Breast epithelium (tissue), 4 donors: Measurements from ENCODE around the gene GIMAP6. TPM values are rescaled to one million over a fixed set of nuclear protein-coding genes. Genes with fewer than 3 reads are reported as not detected.
"Not testable (repeated sequence)": the region's sequence is repeated elsewhere in the genome, so short reads cannot be mapped to it uniquely, and the experiment has no call there.

Experiments used
- DNase-seq, 2 donors: peaks; one replicate each; pipeline ENCODE4 v3.0.0-alpha.2; 2019; ENCODE audit warnings: low spot score in 2 of 2
- H3K27ac ChIP-seq, 2 donors: fragments of 200-600 bp; sonication (generic) in 1 of 2; one replicate each; pipeline ENCODE4 v1.5.1; 2016 to 2019; ENCODE audit warnings: mild to moderate bottlenecking in 1 of 2
- H3K27me3 ChIP-seq, 2 donors: fragments of 200-600 bp; sonication (generic) in 1 of 2; one replicate each; pipeline versions ENCODE4 v1.5.1 to v1.6.0; 2017 to 2019; ENCODE audit warnings: control low read depth in 1 of 2, mild to moderate bottlenecking in 1 of 2
- H3K36me3 ChIP-seq: fragments of 200-600 bp; one replicate; pipeline ENCODE4 v1.5.1; 2019
- H3K4me1 ChIP-seq, 2 donors: fragments of 200-600 bp; sonication (generic); one replicate each; pipeline ENCODE4 v1.5.1; 2016 to 2019; ENCODE audit warnings: control low read depth in 1 of 2
- H3K4me3 ChIP-seq, 3 donors: fragments of 200-600 bp; sonication (generic); 1 replicate in 2 of 3; 2 replicates in 1 of 3; pipeline ENCODE4 v1.5.1; 2016 to 2019; ENCODE audit warnings: mild to moderate bottlenecking in 3 of 3, moderate library complexity in 2 of 3
- H3K9me3 ChIP-seq, 2 donors: fragments of 200-600 bp; sonication (generic) in 1 of 2; one replicate each; pipeline ENCODE4 v1.5.1; 2016 to 2019; ENCODE audit warnings: control low read depth in 1 of 2
- CTCF ChIP-seq, 3 donors: fragments of 450-650 bp; IDR thresholded peaks; one replicate each; pipeline ENCODE4 v1.5.1; 2016 to 2017; ENCODE audit warnings: antibody characterized with exemption in 3 of 3, mild to moderate bottlenecking in 3 of 3, moderate library complexity in 3 of 3
- POLR2A ChIP-seq: fragments of 450-650 bp; IDR thresholded peaks from one replicate; pipeline ENCODE4 v1.6.1; 2016; ENCODE audit warnings: antibody characterized with exemption, mild to moderate bottlenecking, moderate library complexity
- POLR2AphosphoS5 ChIP-seq, 3 donors: sonication (generic); formaldehyde crosslinking; IDR thresholded peaks; one replicate each; pipeline ENCODE4 v1.6.1; 2017; ENCODE audit warnings: antibody characterized with exemption in 3 of 3
- intact Hi-C: fragments of 100-400 bp; cut with DNase I; formaldehyde crosslinking; loops from one replicate; pipeline ENCODE4 v1.15.1; 2023; ENCODE audit warnings: low total_unique reads
- total RNA-seq, 3 donors: library from RNA; depleted of rRNA; stranded (reverse); fragments of >200 nt; gene quantifications; one replicate each; pipeline ENCODE4 v1.1.0, GENCODE V29; 2016

GIMAP6 gene
- total RNA-seq, 3 donors from 2014 or later: 13.3 to 35.2 (median 28.2) TPM

GRCh38 chr7:150663802-150664494, 31.8 kb upstream of the GIMAP6 start:
- intact Hi-C loops: no loop called here
- no peak for DNase-seq
- Histone ChIP-seq H3K36me3 (no peaks in the 10 kb centered on the region), H3K27ac (peak overlapping the region in 1 of 2 donors; percentile 7), H3K9me3 (peaks cover 0 to 7% of the 10 kb centered on the region in 2 donors), H3K27me3 (no peaks in the 10 kb centered on the region), H3K4me1 (no peaks in the 10 kb centered on the region), H3K4me3 (no peak overlapping the region)
- TF ChIP-seq CTCF (IDR thresholded peaks at IDR 0.05) (no peak), POLR2AphosphoS5 (IDR thresholded peaks at IDR 0.05) (no peak), POLR2A (no peak)

GRCh38 chr7:150662821-150663220, 30.6 kb upstream of the GIMAP6 start:
- H3K4me1 ChIP-seq, H3K9me3 ChIP-seq, intact Hi-C loops, H3K27me3 ChIP-seq, H3K36me3 ChIP-seq, H3K27ac ChIP-seq, DNase-seq, H3K4me3 ChIP-seq: not testable (repeated sequence)

- Histone ChIP-seq H3K9me3 (peaks cover 6 to 11% of the 10 kb centered on the region in 2 donors), H3K36me3 (no peaks in the 10 kb centered on the region), H3K4me1 (no peaks in the 10 kb centered on the region), H3K27me3 (no peaks in the 10 kb centered on the region), H3K4me3 (no peak overlapping the region), H3K27ac (no peak overlapping the region)
- no peak for DNase-seq
- TF ChIP-seq POLR2A: no peak
- TF ChIP-seq CTCF (IDR thresholded peaks at IDR 0.05): no peak
- TF ChIP-seq POLR2AphosphoS5 (IDR thresholded peaks at IDR 0.05): no peak
- intact Hi-C loops: no loop called here
Observed at GRCh38 chr7:150660939-150661613, 28.9 kb upstream of the GIMAP6 start.

- H3K27me3 ChIP-seq: no peaks in the 10 kb centered on the region
- intact Hi-C loops: no loop called here
- no peaks in the 10 kb centered on the region for H3K4me1 ChIP-seq
- no peaks in the 10 kb centered on the region for H3K36me3 ChIP-seq
- DNase-seq: no peak
- H3K27ac ChIP-seq: no peak overlapping the region
- no peak overlapping the region for H3K4me3 ChIP-seq
- peaks cover 6 to 11% of the 10 kb centered on the region in 2 donors for H3K9me3 ChIP-seq
- TF ChIP-seq POLR2A (no peak), CTCF (IDR thresholded peaks at IDR 0.05) (no peak), POLR2AphosphoS5 (IDR thresholded peaks at IDR 0.05) (no peak)
Observed at GRCh38 chr7:150657526-150657925, 25.3 kb upstream of the GIMAP6 start.

- DNase-seq: no peak
- TF ChIP-seq POLR2A (no peak), CTCF (IDR thresholded peaks at IDR 0.05) (no peak), POLR2AphosphoS5 (IDR thresholded peaks at IDR 0.05) (no peak)
- intact Hi-C loops: no loop called here
- no peaks in the 10 kb centered on the region for H3K36me3 ChIP-seq
- no peak overlapping the region for H3K4me3 ChIP-seq
- H3K27ac ChIP-seq: no peak overlapping the region
- no peaks in the 10 kb centered on the region for H3K27me3 ChIP-seq
- peaks cover 6 to 11% of the 10 kb centered on the region in 2 donors for H3K9me3 ChIP-seq
- no peaks in the 10 kb centered on the region for H3K4me1 ChIP-seq
Observed at GRCh38 chr7:150656047-150656446, 23.9 kb upstream of the GIMAP6 start.
